Transverse colon (tissue), 4 donors: ENCODE measurements around the gene KCNJ10. TPM values are rescaled to one million over a fixed set of nuclear protein-coding genes. Genes with fewer than 3 reads are reported as not detected.
"Not testable (repeated sequence)": the region's sequence is repeated elsewhere in the genome, so short reads cannot be mapped to it uniquely, and the experiment has no call there.

Source experiments
- DNase-seq: peaks from one replicate; pipeline ENCODE4 v3.0.0-alpha.2; 2019
- H3K27ac ChIP-seq, 4 donors: fragments of 200-600 bp; sonication (generic); 2 replicates each; pipeline ENCODE4 v1.5.1; 2016 to 2018; ENCODE audit warnings: inconsistent platforms in 4 of 4
- H3K27me3 ChIP-seq: fragments of 200-600 bp; sonication (generic); 2 replicates; pipeline ENCODE4 v1.5.1; 2017; ENCODE audit warnings: inconsistent platforms
- H3K36me3 ChIP-seq, 4 donors: fragments of 200-600 bp; sonication (generic); 2 replicates each; pipeline ENCODE4 v1.5.1; 2017 to 2019; ENCODE audit warnings: inconsistent platforms in 4 of 4
- H3K4me1 ChIP-seq, 4 donors: fragments of 200-600 bp; sonication (generic); 2 replicates each; pipeline ENCODE4 v1.5.1; 2017 to 2020; ENCODE audit warnings: inconsistent platforms in 4 of 4
- H3K4me3 ChIP-seq, 4 donors: fragments of 200-600 bp; sonication (generic); 1 replicate in 1 of 4; 2 replicates in 3 of 4; pipeline versions ENCODE4 v1.5.1 to v1.6.1; 2017 to 2019; ENCODE audit warnings: inconsistent platforms in 4 of 4
- H3K9me3 ChIP-seq, 2 donors: fragments of 200-600 bp; sonication (generic); 2 replicates each; pipeline ENCODE4 v1.5.1; 2017 to 2019; ENCODE audit warnings: inconsistent platforms in 2 of 2
- EP300 ChIP-seq: sonication (generic); formaldehyde crosslinking; IDR thresholded peaks from one replicate; pipeline ENCODE4 v1.6.1; 2017; ENCODE audit warnings: antibody characterized with exemption, low read depth
- POLR2A ChIP-seq: fragments of 450-650 bp; IDR thresholded peaks from one replicate; pipeline ENCODE4 v1.6.1; 2016; ENCODE audit warnings: antibody characterized with exemption, mild to moderate bottlenecking, moderate library complexity
- POLR2AphosphoS5 ChIP-seq, 3 donors: sonication (generic); formaldehyde crosslinking; IDR thresholded peaks; one replicate each; pipeline ENCODE4 v1.6.1; 2016; ENCODE audit warnings: antibody characterized with exemption in 3 of 3
- WGBS, 2 donors: methylation state at CpG; one replicate each; pipeline ENCODE4 v1.1.5; 2018; ENCODE audit warnings: low coverage in 1 of 2; 5-methylcytosine and 5-hydroxymethylcytosine counted together
- in situ Hi-C, 4 donors: fragments of 200-750 bp; cut with MboI; loops; one replicate each; pipeline versions ENCODE4 v1.15.0 to v1.15.1; 2017; ENCODE audit warnings: low sequenced_read_pairs in 3 of 4, low pct_ligation_motif_present in 1 of 4, low pct_unique_long_range_greater_than_20kb in 1 of 4
- intact Hi-C: fragments of 100-400 bp; cut with DNase I; formaldehyde crosslinking; loops from one replicate; pipeline ENCODE4 v1.15.1; 2023; ENCODE audit warnings: low total_unique reads
- total RNA-seq, 4 donors: library from RNA; depleted of rRNA; stranded (reverse); fragments of >200 nt; gene quantifications; one replicate each; pipeline ENCODE4 v1.1.0, GENCODE V29; 2016
- TF ChIP-seq, protein P1 (sequence below), 5 experiments: fragments of 200-600 bp in 3 of 5; fragments of 450-650 bp in 2 of 5; sonication (generic) in 3 of 5; IDR thresholded peaks; 1 replicate in 2 of 5; 2 replicates in 3 of 5; pipeline ENCODE4 v1.5.1; 2016 to 2017; ENCODE audit warnings: antibody characterized with exemption in 5 of 5, inconsistent platforms in 3 of 5, mild to moderate bottlenecking in 2 of 5, moderate library complexity in 1 of 5

The KCNJ10 gene
- total RNA-seq, 4 donors from 2014 or later = not detected

GRCh38 chr1:160053548-160054365, 16.2 kb downstream of the KCNJ10 start:
- Histone ChIP-seq H3K9me3 (no peaks in the 10 kb centered on the region), H3K27me3 (peaks cover 15% of the 10 kb centered on the region), H3K4me1 (no peaks in the 10 kb centered on the region), H3K4me3 (no peak overlapping the region), H3K36me3 (no peaks in the 10 kb centered on the region), H3K27ac (no peak overlapping the region)
- intact Hi-C loops = no loop called here
- TF ChIP-seq POLR2AphosphoS5 (IDR thresholded peaks at IDR 0.05) (no peak), EP300 (no peak), POLR2A (no peak)
- no peak for DNase-seq
- 14 to 57% methylated on average over 2 to 7 of the region's 7 CpGs for WGBS, 2 donors
- in situ Hi-C loops = no loop called here

DNA sequence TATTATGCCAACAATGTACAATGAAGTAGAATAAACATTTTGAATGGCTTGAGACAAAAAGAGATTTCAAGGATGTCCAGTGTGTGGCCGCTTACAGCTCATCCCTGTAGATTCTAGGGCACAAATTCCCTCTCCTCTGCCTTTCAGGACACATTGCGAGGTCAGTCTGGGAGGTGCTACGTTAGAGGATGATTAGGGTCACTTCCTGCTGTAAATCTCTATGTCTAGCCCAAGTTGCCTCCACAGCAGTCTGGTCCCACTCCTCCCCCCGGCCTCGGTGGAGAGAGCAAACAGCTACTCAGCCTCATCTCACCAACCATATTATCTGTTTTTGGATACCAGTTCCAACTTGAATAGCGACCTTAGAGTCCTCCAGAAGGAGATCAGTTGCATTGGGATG, 17.0 kb downstream of the KCNJ10 start:
- intact Hi-C loops = no loop called here
- DNase-seq = no peak
- H3K27ac ChIP-seq = no peak overlapping the region
- no peaks in the 10 kb centered on the region for H3K4me1 ChIP-seq
- 54% methylated on average over 6 of the region's 6 CpGs; no CpG with 5 or more reads in 1 of the 2 donors for WGBS, 2 donors
- peaks cover 15% of the 10 kb centered on the region for H3K27me3 ChIP-seq
- TF ChIP-seq POLR2AphosphoS5 (IDR thresholded peaks at IDR 0.05) (no peak), EP300 (no peak), POLR2A (no peak)
- TF ChIP-seq, protein P1, sequence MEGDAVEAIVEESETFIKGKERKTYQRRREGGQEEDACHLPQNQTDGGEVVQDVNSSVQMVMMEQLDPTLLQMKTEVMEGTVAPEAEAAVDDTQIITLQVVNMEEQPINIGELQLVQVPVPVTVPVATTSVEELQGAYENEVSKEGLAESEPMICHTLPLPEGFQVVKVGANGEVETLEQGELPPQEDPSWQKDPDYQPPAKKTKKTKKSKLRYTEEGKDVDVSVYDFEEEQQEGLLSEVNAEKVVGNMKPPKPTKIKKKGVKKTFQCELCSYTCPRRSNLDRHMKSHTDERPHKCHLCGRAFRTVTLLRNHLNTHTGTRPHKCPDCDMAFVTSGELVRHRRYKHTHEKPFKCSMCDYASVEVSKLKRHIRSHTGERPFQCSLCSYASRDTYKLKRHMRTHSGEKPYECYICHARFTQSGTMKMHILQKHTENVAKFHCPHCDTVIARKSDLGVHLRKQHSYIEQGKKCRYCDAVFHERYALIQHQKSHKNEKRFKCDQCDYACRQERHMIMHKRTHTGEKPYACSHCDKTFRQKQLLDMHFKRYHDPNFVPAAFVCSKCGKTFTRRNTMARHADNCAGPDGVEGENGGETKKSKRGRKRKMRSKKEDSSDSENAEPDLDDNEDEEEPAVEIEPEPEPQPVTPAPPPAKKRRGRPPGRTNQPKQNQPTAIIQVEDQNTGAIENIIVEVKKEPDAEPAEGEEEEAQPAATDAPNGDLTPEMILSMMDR (IDR thresholded peaks at IDR 0.05) = no peak
- H3K4me3 ChIP-seq = no peak overlapping the region
- in situ Hi-C loops = no loop called here
- H3K36me3 ChIP-seq = no peaks in the 10 kb centered on the region
- no peaks in the 10 kb centered on the region for H3K9me3 ChIP-seq

- no peak overlapping the region for H3K4me3 ChIP-seq
- TF ChIP-seq EP300 (no peak), POLR2A (no peak), POLR2AphosphoS5 (IDR thresholded peaks at IDR 0.05) (no peak)
- TF ChIP-seq, protein P1 (IDR thresholded peaks at IDR 0.05) = no peak
- DNase-seq = no peak
- no peak overlapping the region for H3K27ac ChIP-seq
- intact Hi-C loops = no loop called here
- no peaks in the 10 kb centered on the region for H3K9me3 ChIP-seq
- peaks cover 15% of the 10 kb centered on the region for H3K27me3 ChIP-seq
- H3K36me3 ChIP-seq = no peaks in the 10 kb centered on the region
- in situ Hi-C loops = no loop called here
- peaks cover 6 to 16% (median 12%) of the 10 kb centered on the region in 4 donors for H3K4me1 ChIP-seq
- WGBS, 2 donors = 50 to 84% methylated on average over 1 of the region's 1 CpG
Measured at GRCh38 chr1:160050619-160051018, 19.3 kb downstream of the KCNJ10 start.

- intact Hi-C loops, H3K9me3 ChIP-seq, in situ Hi-C loops, DNase-seq, H3K36me3 ChIP-seq, H3K4me3 ChIP-seq, H3K27ac ChIP-seq: not testable (repeated sequence)
- Histone ChIP-seq H3K27me3 (peaks cover 15% of the 10 kb centered on the region), H3K4me1 (peaks cover 6 to 16% (median 12%) of the 10 kb centered on the region in 4 donors)
- WGBS, 2 donors = 60 to 86% methylated on average over 2 of the region's 2 CpGs
Measured at GRCh38 chr1:160050182-160050581, 19.8 kb downstream of the KCNJ10 start.

GRCh38 chr1:160049101-160049500, 20.9 kb downstream of the KCNJ10 start:
- Histone ChIP-seq H3K27me3 (peaks cover 15% of the 10 kb centered on the region), H3K4me1 (peaks cover 6 to 16% (median 12%) of the 10 kb centered on the region in 4 donors), H3K27ac (no peak overlapping the region), H3K9me3 (no peaks in the 10 kb centered on the region), H3K36me3 (no peaks in the 10 kb centered on the region), H3K4me3 (no peak overlapping the region)
- intact Hi-C loops (no loop called here), in situ Hi-C loops (no loop called here)
- TF ChIP-seq POLR2AphosphoS5 (IDR thresholded peaks at IDR 0.05) = no peak
- no peak for TF ChIP-seq EP300
- TF ChIP-seq, protein P1 (IDR thresholded peaks at IDR 0.05) = no peak
- TF ChIP-seq POLR2A = no peak
- 92% methylated on average over 3 of the region's 3 CpGs for WGBS, 2 donors
- DNase-seq = no peak
